NCI-H1105 treated with DMSO at 0.1 percent for 48 hours (cell line): Measurements from ENCODE around the gene ST3GAL4.
"Not testable (repeated sequence)": the region's sequence is repeated elsewhere in the genome, so short reads cannot be mapped to it uniquely, and the experiment has no call there.

Experiments
- DNase-seq: peaks from one replicate; lab custom pipeline; 2025; lab: John Stamatoyannopoulos, UW

Gene ST3GAL4

GRCh38 chr11:126365508-126365907, 10.0 kb downstream of the ST3GAL4 start:
- DNase-seq: not testable (repeated sequence)

- no peak for DNase-seq
These were observed 10.8 kb downstream of the ST3GAL4 start for GRCh38 chr11:126366064-126366822.

GRCh38 chr11:126366823-126367654, 11.6 kb downstream of the ST3GAL4 start:
- not testable (repeated sequence) for DNase-seq

GRCh38 chr11:126367806-126368205, 12.3 kb downstream of the ST3GAL4 start:
- not testable (repeated sequence) for DNase-seq

GRCh38 chr11:126368336-126369119, 13.0 kb downstream of the ST3GAL4 start:
- not testable (repeated sequence) for DNase-seq

- no peak for DNase-seq
These were observed 14.5 kb downstream of the ST3GAL4 start for GRCh38 chr11:126370016-126370415.

- no peak for DNase-seq
These were observed 16.1 kb downstream of the ST3GAL4 start for GRCh38 chr11:126371595-126371994.

- peak; percentile 14 for DNase-seq
These were observed 18.0 kb downstream of the ST3GAL4 start for GRCh38 chr11:126373389-126374066.

GRCh38 chr11:126374562-126375300, 19.2 kb downstream of the ST3GAL4 start:
- DNase-seq: not testable (repeated sequence)

- DNase-seq: no peak
These were observed 20.2 kb downstream of the ST3GAL4 start for GRCh38 chr11:126375726-126376125.

- peak; percentile 22 for DNase-seq
These were observed 23.3 kb downstream of the ST3GAL4 start for GRCh38 chr11:126378763-126379162.

GRCh38 chr11:126380909-126381308, 25.4 kb downstream of the ST3GAL4 start:
- DNase-seq: no peak

GRCh38 chr11:126381960-126382359, 26.5 kb downstream of the ST3GAL4 start:
- DNase-seq: not testable (repeated sequence)

GRCh38 chr11:126382641-126383040, 27.2 kb downstream of the ST3GAL4 start:
- DNase-seq: not testable (repeated sequence)

- DNase-seq: no peak
These were observed 28.2 kb downstream of the ST3GAL4 start for GRCh38 chr11:126383339-126384335.

- DNase-seq: no peak
These were observed 29.1 kb downstream of the ST3GAL4 start for GRCh38 chr11:126384449-126385070.

GRCh38 chr11:126385991-126386728, 30.7 kb downstream of the ST3GAL4 start:
- DNase-seq: no peak

- DNase-seq: not testable (repeated sequence)
These were observed 31.2 kb downstream of the ST3GAL4 start for GRCh38 chr11:126386729-126387071.

- DNase-seq: no peak
These were observed 32.4 kb downstream of the ST3GAL4 start for GRCh38 chr11:126387857-126388256.
